ENCODE results near the gene TTLL4.

- TF ChIP-seq CTCF (IDR thresholded peaks at IDR 0.05) (no peak), POLR2A (IDR thresholded peaks at IDR 0.05) (no peak)
These were observed 905 bp downstream of the TTLL4 start for GRCh38 chr2:218711550-218711929.

All from thyroid gland (tissue), 4 donors.